Mucosa of descending colon (tissue), 3 donors: ENCODE results near the gene CCDC12. TPM values are rescaled to one million over a fixed set of nuclear protein-coding genes. Genes with fewer than 3 reads are reported as not detected.

Experiments
- ATAC-seq: fragments of 200-7000 bp; cut with Tn5 transposase; one replicate; pipeline ENCODE4 v1.9.1; 2020; ENCODE audit warnings: mild to moderate bottlenecking, moderate library complexity
- DNase-seq, 3 donors: peaks; one replicate each; pipeline ENCODE4 v3.0.0-alpha.2; 2020
- H3K36me3 ChIP-seq: fragments of 200-600 bp; one replicate; pipeline ENCODE4 v1.8.0; 2021; ENCODE audit warnings: low read depth, mild to moderate bottlenecking
- H3K4me1 ChIP-seq: fragments of 200-600 bp; one replicate; pipeline ENCODE4 v1.8.0; 2021; ENCODE audit warnings: low read depth, mild to moderate bottlenecking
- H3K4me3 ChIP-seq: fragments of 200-600 bp; one replicate; pipeline ENCODE4 v1.8.0; 2021; ENCODE audit warnings: mild to moderate bottlenecking
- H3K9me3 ChIP-seq: fragments of 200-600 bp; one replicate; pipeline ENCODE4 v1.8.0; 2021; ENCODE audit warnings: mild to moderate bottlenecking
- CTCF ChIP-seq: fragments of 200-600 bp; IDR thresholded peaks from one replicate; pipeline ENCODE4 v1.8.0; 2022; ENCODE audit warnings: antibody characterized with exemption, mild to moderate bottlenecking
- intact Hi-C, 2 donors: fragments of 100-400 bp; cut with DNase I in 1 of 2; cut with micrococcal nuclease in 1 of 2; formaldehyde crosslinking; loops; one replicate each; pipeline versions ENCODE4 v1.11.0 to v1.11.1; 2022; cut with DNase I, micrococcal nuclease
- total RNA-seq, 3 donors: library from RNA; stranded (reverse); fragmentation: NEBNext Ultra II Directional in 2 of 3; extraction: Animal tissue kit (Norgen Biotek cat#: 25700) in 2 of 3; gene quantifications; one replicate each; pipeline versions ENCODE4 v1.2.1 to v1.2.4, GENCODE V29; 2021 to 2023
- donor health status: DM: no; HTN: no; CAD: no; lungs with moderate emphysema.
- donor health status: DM: no; HTN: no; CAD: no.
- donor health status: DM: no; HTN: yes; CAD: no.

CCDC12 gene
- total RNA-seq, 3 donors from 2014 or later = 40.7 to 59.2 (median 45.0) TPM

- H3K9me3 ChIP-seq = no peaks in the 10 kb centered on the region
- DNase-seq = peak; percentile 70 to 79 (median 73)
- no peak for TF ChIP-seq CTCF
- H3K4me1 ChIP-seq = peaks cover 72% of the 10 kb centered on the region
- peak; percentile 71 for ATAC-seq
- H3K4me3 ChIP-seq = no peak overlapping the region
- intact Hi-C loops = loop anchor here in 1 of 2 donors (5.0 kb wide), 1 partner anchor 68 kb away; no protein-coding TSS in a partner anchor
- no peaks in the 10 kb centered on the region for H3K36me3 ChIP-seq
Observed at GRCh38 chr3:46929324-46929723, 47.2 kb downstream of the CCDC12 start.

GRCh38 chr3:46928282-46928681, 48.3 kb downstream of the CCDC12 start:
- DNase-seq (no peak), ATAC-seq (no peak)
- intact Hi-C loops = loop anchor here in 1 of 2 donors (5.0 kb wide), 1 partner anchor 69 kb away; no protein-coding TSS in a partner anchor
- Histone ChIP-seq H3K9me3 (no peaks in the 10 kb centered on the region), H3K4me3 (no peak overlapping the region), H3K4me1 (peaks cover 65% of the 10 kb centered on the region), H3K36me3 (no peaks in the 10 kb centered on the region)
- no peak for TF ChIP-seq CTCF

GRCh38 chr3:46927718-46928073, 48.8 kb downstream of the CCDC12 start:
- intact Hi-C loops = loop anchor here in 1 of 2 donors (5.0 kb wide), 1 partner anchor 70 kb away; no protein-coding TSS in a partner anchor
- Histone ChIP-seq H3K9me3 (no peaks in the 10 kb centered on the region), H3K4me3 (no peak overlapping the region), H3K36me3 (no peaks in the 10 kb centered on the region), H3K4me1 (peaks cover 59% of the 10 kb centered on the region)
- no peak for TF ChIP-seq CTCF
- DNase-seq (peak in 2 of 3 donors; percentile 19 to 24), ATAC-seq (no peak)

GRCh38 chr3:46926871-46927717, 49.5 kb downstream of the CCDC12 start:
- TF ChIP-seq CTCF = no peak
- Histone ChIP-seq H3K9me3 (no peaks in the 10 kb centered on the region), H3K36me3 (no peaks in the 10 kb centered on the region), H3K4me3 (no peak overlapping the region), H3K4me1 (peaks cover 53% of the 10 kb centered on the region)
- DNase-seq (peak; percentile 39 to 64 (median 50)), ATAC-seq (peak; percentile 61)
- intact Hi-C loops = loop anchor here in 1 of 2 donors (5.0 kb wide), 1 partner anchor 70 kb away; no protein-coding TSS in a partner anchor

- no peak for ATAC-seq
- Histone ChIP-seq H3K4me3 (no peak overlapping the region), H3K4me1 (peaks cover 46% of the 10 kb centered on the region), H3K9me3 (no peaks in the 10 kb centered on the region), H3K36me3 (no peaks in the 10 kb centered on the region)
- DNase-seq = peak in 2 of 3 donors; percentile 29 to 48
- intact Hi-C loops = loop anchor here in 1 of 2 donors (5.0 kb wide), 1 partner anchor 71 kb away; no protein-coding TSS in a partner anchor
- TF ChIP-seq CTCF = no peak
Observed at GRCh38 chr3:46926447-46926846, 50.1 kb downstream of the CCDC12 start.
